K562 (cell line): ENCODE results near the gene KCNJ8.

Source experiments
- CBFA2T2 ChIP-seq: fragments of 450-650 bp; conservative IDR thresholded peaks from 2 replicates; pipeline ENCODE4 v1.6.1; 2017; ENCODE audit warnings: mild to moderate bottlenecking
- CTCF ChIP-seq, 3 experiments: IDR thresholded peaks in 2 of 3; conservative IDR thresholded peaks in 1 of 3; 2 replicates each; pipeline ENCODE4 v1.5.1; 2011 to 2012; ENCODE audit warnings: low read length in 3 of 3, mild to moderate bottlenecking in 3 of 3, control low read depth in 2 of 3, improper control_type of control experiment in 1 of 3, inconsistent platforms in 1 of 3, low read depth in 1 of 3, mixed read lengths in 1 of 3, moderate library complexity in 1 of 3; ENCODE audit not compliant: insufficient read depth in 2 of 3
- KDM1A ChIP-seq, 2 experiments: fragments of 450-650 bp; IDR thresholded peaks; 2 replicates each; pipeline ENCODE4 v1.6.1; 2016; ENCODE audit warnings: mild to moderate bottlenecking in 2 of 2
- POLR2A ChIP-seq: fragments of 450-650 bp; conservative IDR thresholded peaks from 2 replicates; pipeline ENCODE4 v1.6.1; 2016
- ZNF197 ChIP-seq: fragments of 200-800 bp; sonication (Bioruptor generic); IDR thresholded peaks from 2 replicates; pipeline ENCODE4 v1.6.1; 2016; ENCODE audit warnings: low read depth, missing genetic modification characterization, missing compliant biosample characterization
- ZNF263 ChIP-seq: sonication (generic); formaldehyde crosslinking; IDR thresholded peaks from 2 replicates; pipeline ENCODE4 v1.8.0; 2022; ENCODE audit warnings: mild to moderate bottlenecking, missing genetic modification reagents, borderline replicate concordance
- TF ChIP-seq, protein P1 (sequence below): sonication (generic); formaldehyde crosslinking; IDR thresholded peaks from 2 replicates; pipeline ENCODE4 v1.8.0; 2022; ENCODE audit warnings: mild to moderate bottlenecking, missing genetic modification reagents, borderline replicate concordance

DNA sequence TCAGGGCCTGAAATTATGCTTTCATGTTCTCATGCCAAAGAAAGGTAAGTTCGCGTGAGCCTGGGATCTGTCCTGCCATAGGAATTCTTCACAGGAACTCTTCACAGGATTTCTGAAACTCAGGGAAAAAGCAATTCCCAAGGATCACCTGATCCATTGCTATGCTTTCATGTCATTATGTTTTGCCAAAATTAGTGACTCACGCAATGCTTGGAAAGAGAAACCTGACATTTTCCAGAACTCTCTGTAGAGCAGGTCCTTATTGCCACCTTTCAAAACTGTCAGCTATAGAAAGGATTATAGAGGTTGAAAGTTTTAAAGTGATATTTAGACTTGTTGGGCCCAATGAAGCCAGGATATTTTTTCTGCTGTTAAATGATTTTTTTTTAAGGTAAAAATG is 6.3 kb upstream of the KCNJ8 start:
- no peak for TF ChIP-seq CBFA2T2
- TF ChIP-seq, protein P1, sequence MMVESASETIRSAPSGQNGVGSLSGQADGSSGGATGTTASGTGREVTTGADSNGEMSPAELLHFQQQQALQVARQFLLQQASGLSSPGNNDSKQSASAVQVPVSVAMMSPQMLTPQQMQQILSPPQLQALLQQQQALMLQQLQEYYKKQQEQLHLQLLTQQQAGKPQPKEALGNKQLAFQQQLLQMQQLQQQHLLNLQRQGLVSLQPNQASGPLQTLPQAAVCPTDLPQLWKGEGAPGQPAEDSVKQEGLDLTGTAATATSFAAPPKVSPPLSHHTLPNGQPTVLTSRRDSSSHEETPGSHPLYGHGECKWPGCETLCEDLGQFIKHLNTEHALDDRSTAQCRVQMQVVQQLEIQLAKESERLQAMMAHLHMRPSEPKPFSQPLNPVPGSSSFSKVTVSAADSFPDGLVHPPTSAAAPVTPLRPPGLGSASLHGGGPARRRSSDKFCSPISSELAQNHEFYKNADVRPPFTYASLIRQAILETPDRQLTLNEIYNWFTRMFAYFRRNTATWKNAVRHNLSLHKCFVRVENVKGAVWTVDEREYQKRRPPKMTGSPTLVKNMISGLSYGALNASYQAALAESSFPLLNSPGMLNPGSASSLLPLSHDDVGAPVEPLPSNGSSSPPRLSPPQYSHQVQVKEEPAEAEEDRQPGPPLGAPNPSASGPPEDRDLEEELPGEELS (CRISPR knock-in tag), result no peak
- TF ChIP-seq ZNF263 (CRISPR knock-in tag), result no peak
- TF ChIP-seq CTCF (IDR thresholded peaks at IDR 0.05 in 2 of 3, conservative IDR thresholded peaks at IDR 0.05 in 1 of 3; ENCODE audit: insufficient read depth in 2 of 3, low read depth in 1 of 3, low read length in 3 of 3), result no peak
- TF ChIP-seq KDM1A (IDR thresholded peaks at IDR 0.05), result no peak
- no peak for TF ChIP-seq ZNF197
- no peak for TF ChIP-seq POLR2A
